Endothelial cell of umbilical vein (primary cell): ENCODE results near the gene XPNPEP1. TPM values are rescaled to one million over a fixed set of nuclear protein-coding genes. Genes with fewer than 3 reads are reported as not detected.

Source experiments
- BruUV-seq: library from RNA; stranded (reverse); fragments of 400-500 nt; replicated peaks from 2 replicates; lab custom pipeline; 2021; lab: Mats Ljungman, UMichigan
- CTCF ChIA-PET: fragments of 300-600, 350-600 bp; sonication (Branson Sonifier 250); formaldehyde crosslinking; loops from one replicate; lab custom pipeline; 2021; ENCODE audit warnings: antibody characterized with exemption, inconsistent platforms; lab: Charles Lee
- POLR2A ChIA-PET: fragments of 300-600, 350-600 bp; sonication (Branson Sonifier 250); formaldehyde crosslinking; loops from one replicate; lab custom pipeline; 2021; ENCODE audit warnings: antibody characterized with exemption, inconsistent platforms; lab: Charles Lee
- DNase-seq: peaks from one replicate; pipeline ENCODE4 v3.0.0-alpha.2; 2011; ENCODE audit warnings: low read depth, low spot score
- FAIRE-seq: peaks from 2 replicates; lab custom pipeline; 2011; peaks lifted over from hg19 to GRCh38; lab: Jason Lieb, UNC
- H2AFZ ChIP-seq: 2 replicates; pipeline ENCODE4 v1.6.0; 2012; ENCODE audit warnings: low read depth, low read length, control low read depth, inconsistent platforms
- H3K27ac ChIP-seq: 2 replicates; pipeline ENCODE4 v1.5.1; 2011; ENCODE audit warnings: low read depth, mild to moderate bottlenecking, control low read depth, low read length, moderate library complexity; ENCODE audit not compliant: insufficient read depth
- H3K27me3 ChIP-seq, 2 experiments: 2 replicates each; pipeline versions ENCODE4 v1.6.0 to v1.6.1; 2011; ENCODE audit warnings: low read length in 2 of 2, mixed read lengths in 1 of 2; ENCODE audit not compliant: control insufficient read depth in 2 of 2, insufficient read depth in 2 of 2
- H3K36me3 ChIP-seq, 2 experiments: 2 replicates in 1 of 2; 3 replicates in 1 of 2; pipeline ENCODE4 v1.5.1; 2011; ENCODE audit warnings: low read length in 2 of 2, mild to moderate bottlenecking in 1 of 2, moderate library complexity in 1 of 2; ENCODE audit not compliant: control insufficient read depth in 2 of 2, insufficient read depth in 2 of 2; ENCODE audit errors: extremely low read depth in 1 of 2
- H3K4me1 ChIP-seq: 3 replicates; pipeline ENCODE4 v1.5.1; 2011; ENCODE audit warnings: mild to moderate bottlenecking, low read length; ENCODE audit not compliant: control insufficient read depth, insufficient read depth; ENCODE audit errors: extremely low read depth
- H3K4me2 ChIP-seq: 2 replicates; pipeline ENCODE4 v1.6.1; 2011; ENCODE audit warnings: low read length, control low read depth, mixed read lengths; ENCODE audit not compliant: insufficient read depth
- H3K4me3 ChIP-seq, 3 experiments: fragments of 200-600 bp in 1 of 3; sonication (generic), shearing (Covaris generic) in 1 of 3; replicated peaks in 1 of 3; 2 replicates each; pipeline ENCODE4 v1.5.1; 2011 to 2016; ENCODE audit warnings: control low read depth in 3 of 3, low read length in 3 of 3, mild to moderate bottlenecking in 2 of 3, inconsistent platforms in 1 of 3, low read depth in 1 of 3, moderate library complexity in 1 of 3; ENCODE audit not compliant: insufficient read depth in 1 of 3
- H3K79me2 ChIP-seq: 2 replicates; pipeline ENCODE4 v1.6.0; 2012; ENCODE audit warnings: low read length, inconsistent platforms; ENCODE audit not compliant: control insufficient read depth, insufficient read depth
- H3K9ac ChIP-seq: replicated peaks from 2 replicates; pipeline ENCODE3; 2011; ENCODE audit warnings: low read length, control low read depth; ENCODE audit not compliant: insufficient read depth; ENCODE audit errors: extremely low read depth
- H3K9me1 ChIP-seq: replicated peaks from 3 replicates; pipeline ENCODE4 v1.6.0; 2011; ENCODE audit warnings: mild to moderate bottlenecking, low read length; ENCODE audit not compliant: control insufficient read depth, insufficient read depth; ENCODE audit errors: extremely low read depth
- H3K9me3 ChIP-seq: replicated peaks from 2 replicates; pipeline ENCODE4 v1.5.1; 2012; ENCODE audit warnings: low read length, inconsistent platforms; ENCODE audit not compliant: control insufficient read depth, insufficient read depth
- H4K20me1 ChIP-seq: replicated peaks from 2 replicates; pipeline ENCODE3; 2011; ENCODE audit warnings: mild to moderate bottlenecking, low read length; ENCODE audit not compliant: control insufficient read depth, insufficient read depth; ENCODE audit errors: extremely low read depth
- EZH2 ChIP-seq: IDR thresholded peaks from 2 replicates; pipeline ENCODE4 v1.6.1; 2012; ENCODE audit warnings: borderline replicate concordance, low read depth, mild to moderate bottlenecking, moderate library complexity, low read length, inconsistent platforms; ENCODE audit not compliant: severe bottlenecking
- FOS ChIP-seq: IDR thresholded peaks from 2 replicates; pipeline ENCODE4 v1.6.1; 2011; ENCODE audit warnings: mild to moderate bottlenecking, low read length, moderate library complexity, borderline replicate concordance; ENCODE audit not compliant: insufficient read depth
- GATA2 ChIP-seq: IDR thresholded peaks from 2 replicates; pipeline ENCODE4 v1.7.0; 2011; ENCODE audit warnings: low read depth, mild to moderate bottlenecking, moderate library complexity, mixed read lengths, low read length; ENCODE audit not compliant: insufficient read length, insufficient read depth
- JUN ChIP-seq: IDR thresholded peaks from 2 replicates; pipeline ENCODE4 v1.6.1; 2011; ENCODE audit warnings: borderline replicate concordance, low read depth; ENCODE audit not compliant: insufficient read length, insufficient read depth
- MYC ChIP-seq: IDR thresholded peaks from one replicate; pipeline ENCODE4 v1.6.1; 2011; ENCODE audit warnings: mild to moderate bottlenecking, low read depth, low read length
- POLR2A ChIP-seq: IDR thresholded peaks from 2 replicates; pipeline ENCODE4 v1.6.1; 2012; ENCODE audit warnings: low read depth, mild to moderate bottlenecking, control low read depth, low read length
- POLR2AphosphoS5 ChIP-seq: IDR thresholded peaks from 2 replicates; pipeline ENCODE4 v1.6.1; 2012; ENCODE audit warnings: low read depth, mild to moderate bottlenecking, control low read depth, low read length, moderate library complexity; ENCODE audit not compliant: insufficient read depth
- dilution Hi-C: fragments of 300-500 bp; cut with MboI; formaldehyde crosslinking; loops from one replicate; pipeline ENCODE4 v1.15.0; 2019; ENCODE audit warnings: low sequenced_read_pairs; ENCODE audit not compliant: extremely low pct_ligation_motif_present
- intact Hi-C: fragments of 100-400 bp; cut with micrococcal nuclease; formaldehyde crosslinking; loops from one replicate; pipeline ENCODE4 v1.10.0; 2022
- polyA plus RNA-seq, 4 experiments: library from polyadenylated mRNA; depleted of rRNA in 3 of 4; stranded (reverse) in 3 of 4; unstranded in 1 of 4; fragments of >200 nt; gene quantifications; 2 replicates each; pipeline versions ENCODE4 v1.2.1 to v1.2.3, GENCODE V29; 2011 to 2012; ENCODE audit warnings: missing spikeins in 1 of 4
- total RNA-seq: library from RNA; stranded (reverse); gene quantifications from 2 replicates; pipeline ENCODE4 v1.2.3, GENCODE V29; 2021
- TF ChIP-seq, protein P1 (sequence below), 2 donors: IDR thresholded peaks; 1 replicate in 1 of 2; 2 replicates in 1 of 2; pipeline ENCODE4 v1.5.1; 2011; ENCODE audit warnings: low read length in 2 of 2, mild to moderate bottlenecking in 2 of 2, moderate library complexity in 2 of 2, control low read depth in 1 of 2, inconsistent platforms in 1 of 2, low read depth in 1 of 2; ENCODE audit not compliant: insufficient read depth in 1 of 2; ENCODE audit errors: extremely low read depth in 1 of 2
- TF ChIP-seq, protein P2 (sequence below): IDR thresholded peaks from 2 replicates; pipeline ENCODE4 v1.6.1; 2011; ENCODE audit not compliant: insufficient read depth, insufficient read length

XPNPEP1 gene
- total and polyA plus RNA-seq, 2 donors (not counting 3 experiments of a cell fraction or from before 2014, with no cell fraction given): 81.1 to 245 TPM

DNA sequence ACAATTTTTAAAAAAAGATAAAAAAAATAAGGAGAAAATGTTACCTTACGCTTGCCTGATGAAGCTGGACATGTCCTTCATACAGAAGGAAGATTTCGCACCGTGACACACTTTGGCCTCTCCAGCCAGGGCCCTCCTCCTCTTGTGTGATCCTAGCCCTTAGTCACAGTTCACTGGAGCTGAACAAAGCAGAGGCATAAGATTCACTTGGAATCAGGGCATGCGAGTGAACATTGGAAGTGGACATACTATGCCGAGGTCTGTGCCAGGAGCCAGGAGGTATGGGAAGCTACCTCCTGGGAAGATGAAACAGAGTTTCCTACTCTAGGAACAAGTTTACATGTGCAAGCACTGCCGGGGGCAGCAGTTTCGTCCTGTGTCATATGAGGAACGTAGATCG, 91.5 kb downstream of the XPNPEP1 start:
- intact Hi-C loops: no loop called here
- Histone ChIP-seq H3K27me3 (no peaks in the 10 kb centered on the region), H3K36me3 (no peaks in the 10 kb centered on the region), H3K4me3 (no peak overlapping the region), H3K9me1 (no peaks in the 10 kb centered on the region), H3K27ac (no peak overlapping the region), H3K4me1 (no peaks in the 10 kb centered on the region), H4K20me1 (no peaks in the 10 kb centered on the region), H3K79me2 (no peaks in the 10 kb centered on the region), H2AFZ (no peak overlapping the region), H3K9me3 (no peaks in the 10 kb centered on the region), H3K4me2 (no peak overlapping the region), H3K9ac (no peak overlapping the region)
- DNase-seq: no peak
- ChIA-PET CTCF (no interaction called here), POLR2A (no interaction called here)
- FAIRE-seq: no peak
- dilution Hi-C loops: no loop called here
- TF ChIP-seq POLR2AphosphoS5 (no peak), EZH2 (no peak), GATA2 (no peak), MYC (no peak), JUN (no peak), POLR2A (no peak), FOS (no peak)
- TF ChIP-seq, protein P1, sequence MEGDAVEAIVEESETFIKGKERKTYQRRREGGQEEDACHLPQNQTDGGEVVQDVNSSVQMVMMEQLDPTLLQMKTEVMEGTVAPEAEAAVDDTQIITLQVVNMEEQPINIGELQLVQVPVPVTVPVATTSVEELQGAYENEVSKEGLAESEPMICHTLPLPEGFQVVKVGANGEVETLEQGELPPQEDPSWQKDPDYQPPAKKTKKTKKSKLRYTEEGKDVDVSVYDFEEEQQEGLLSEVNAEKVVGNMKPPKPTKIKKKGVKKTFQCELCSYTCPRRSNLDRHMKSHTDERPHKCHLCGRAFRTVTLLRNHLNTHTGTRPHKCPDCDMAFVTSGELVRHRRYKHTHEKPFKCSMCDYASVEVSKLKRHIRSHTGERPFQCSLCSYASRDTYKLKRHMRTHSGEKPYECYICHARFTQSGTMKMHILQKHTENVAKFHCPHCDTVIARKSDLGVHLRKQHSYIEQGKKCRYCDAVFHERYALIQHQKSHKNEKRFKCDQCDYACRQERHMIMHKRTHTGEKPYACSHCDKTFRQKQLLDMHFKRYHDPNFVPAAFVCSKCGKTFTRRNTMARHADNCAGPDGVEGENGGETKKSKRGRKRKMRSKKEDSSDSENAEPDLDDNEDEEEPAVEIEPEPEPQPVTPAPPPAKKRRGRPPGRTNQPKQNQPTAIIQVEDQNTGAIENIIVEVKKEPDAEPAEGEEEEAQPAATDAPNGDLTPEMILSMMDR (IDR thresholded peaks at IDR 0.05; ENCODE audit: extremely low read depth in 1 of 2, insufficient read depth in 1 of 2, low read depth in 1 of 2, low read length in 2 of 2): no peak
- TF ChIP-seq, protein P2, sequence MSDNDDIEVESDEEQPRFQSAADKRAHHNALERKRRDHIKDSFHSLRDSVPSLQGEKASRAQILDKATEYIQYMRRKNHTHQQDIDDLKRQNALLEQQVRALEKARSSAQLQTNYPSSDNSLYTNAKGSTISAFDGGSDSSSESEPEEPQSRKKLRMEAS: no peak
- BruUV-seq: no TSS peak
